Measurements from ENCODE around the gene NBAS.

DNA sequence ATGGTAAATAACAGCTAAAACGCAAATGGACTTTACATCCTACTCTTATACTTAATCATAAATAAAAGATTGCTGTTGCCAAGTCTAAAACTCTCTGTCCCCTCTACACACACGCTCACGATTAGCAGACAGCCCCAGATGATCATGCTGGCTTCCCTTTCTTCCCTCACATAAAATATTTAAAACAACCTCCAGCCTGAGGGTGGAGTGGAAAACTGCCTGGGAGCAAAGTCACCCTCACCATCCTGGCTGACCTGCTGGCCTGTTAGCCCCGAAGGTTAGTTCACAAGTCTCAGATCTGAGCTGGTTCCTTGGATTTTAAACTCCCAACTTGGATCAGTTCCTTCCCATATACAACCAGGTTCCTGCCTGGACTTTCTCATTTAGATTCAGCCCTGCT, 288.2 kb downstream of the NBAS start:
- TF ChIP-seq TBP (CRISPR knock-in tag; IDR thresholded peaks at IDR 0.05) (no peak), SIN3A (IDR thresholded peaks at IDR 0.05; ENCODE audit: borderline replicate concordance, low read depth, low read length) (no peak), XRCC5 (optimal IDR thresholded peaks at IDR 0.05; ENCODE audit: low read length) (no peak), ZNF577 (CRISPR knock-in tag; IDR thresholded peaks at IDR 0.05; ENCODE audit: borderline replicate concordance, low read depth) (no peak), RBFOX2 (IDR thresholded peaks at IDR 0.05; ENCODE audit: low read depth, low read length) (no peak), EP300 (IDR thresholded peaks at IDR 0.05; ENCODE audit: low read depth in 2 of 2, low read length in 2 of 2) (no peak), EP300 (CRISPR knock-in tag; IDR thresholded peaks at IDR 0.05; ENCODE audit: borderline replicate concordance) (no peak), REXO4 (CRISPR knock-in tag; IDR thresholded peaks at IDR 0.05; ENCODE audit: borderline replicate concordance) (no peak), THYN1 (CRISPR knock-in tag; IDR thresholded peaks at IDR 0.05; ENCODE audit: borderline replicate concordance, low read depth) (no peak), CBX2 (IDR thresholded peaks at IDR 0.05; ENCODE audit: low read depth, low read length) (no peak), CBX2 (CRISPR knock-in tag; IDR thresholded peaks at IDR 0.05; ENCODE audit: low read depth) (no peak)
- TF ChIP-seq, protein P1, sequence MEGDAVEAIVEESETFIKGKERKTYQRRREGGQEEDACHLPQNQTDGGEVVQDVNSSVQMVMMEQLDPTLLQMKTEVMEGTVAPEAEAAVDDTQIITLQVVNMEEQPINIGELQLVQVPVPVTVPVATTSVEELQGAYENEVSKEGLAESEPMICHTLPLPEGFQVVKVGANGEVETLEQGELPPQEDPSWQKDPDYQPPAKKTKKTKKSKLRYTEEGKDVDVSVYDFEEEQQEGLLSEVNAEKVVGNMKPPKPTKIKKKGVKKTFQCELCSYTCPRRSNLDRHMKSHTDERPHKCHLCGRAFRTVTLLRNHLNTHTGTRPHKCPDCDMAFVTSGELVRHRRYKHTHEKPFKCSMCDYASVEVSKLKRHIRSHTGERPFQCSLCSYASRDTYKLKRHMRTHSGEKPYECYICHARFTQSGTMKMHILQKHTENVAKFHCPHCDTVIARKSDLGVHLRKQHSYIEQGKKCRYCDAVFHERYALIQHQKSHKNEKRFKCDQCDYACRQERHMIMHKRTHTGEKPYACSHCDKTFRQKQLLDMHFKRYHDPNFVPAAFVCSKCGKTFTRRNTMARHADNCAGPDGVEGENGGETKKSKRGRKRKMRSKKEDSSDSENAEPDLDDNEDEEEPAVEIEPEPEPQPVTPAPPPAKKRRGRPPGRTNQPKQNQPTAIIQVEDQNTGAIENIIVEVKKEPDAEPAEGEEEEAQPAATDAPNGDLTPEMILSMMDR (CRISPR knock-in tag; IDR thresholded peaks at IDR 0.05): no peak
- TF ChIP-seq, protein P2, sequence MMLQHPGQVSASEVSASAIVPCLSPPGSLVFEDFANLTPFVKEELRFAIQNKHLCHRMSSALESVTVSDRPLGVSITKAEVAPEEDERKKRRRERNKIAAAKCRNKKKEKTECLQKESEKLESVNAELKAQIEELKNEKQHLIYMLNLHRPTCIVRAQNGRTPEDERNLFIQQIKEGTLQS (CRISPR knock-in tag; IDR thresholded peaks at IDR 0.05): no peak

All from HepG2 (cell line).